Sigmoid colon (tissue), 7 donors: ENCODE data around the gene TCF20. TPM values are rescaled to one million over a fixed set of nuclear protein-coding genes. Genes with fewer than 3 reads are reported as not detected.

Source experiments
- DNase-seq: peaks from one replicate; pipeline ENCODE4 v3.0.0-alpha.2; 2019
- H3K27ac ChIP-seq, 4 donors: fragments of 200-600 bp; sonication (generic); one replicate each; pipeline ENCODE4 v1.5.1; 2016 to 2019; ENCODE audit warnings: mild to moderate bottlenecking in 1 of 4
- H3K27me3 ChIP-seq, 3 donors: fragments of 200-600 bp; sonication (generic); one replicate each; pipeline ENCODE4 v1.5.1; 2019; ENCODE audit warnings: mild to moderate bottlenecking in 1 of 3
- H3K36me3 ChIP-seq, 4 donors: fragments of 200-600 bp; sonication (generic); one replicate each; pipeline ENCODE4 v1.5.1; 2016 to 2019
- H3K4me1 ChIP-seq, 4 donors: fragments of 200-600 bp; sonication (generic); one replicate each; pipeline ENCODE4 v1.5.1; 2017 to 2019
- H3K4me3 ChIP-seq, 4 donors: fragments of 200-600 bp; sonication (generic); one replicate each; pipeline ENCODE4 v1.5.1; 2017 to 2019; ENCODE audit warnings: mild to moderate bottlenecking in 2 of 4, moderate library complexity in 1 of 4
- H3K9me3 ChIP-seq, 4 donors: fragments of 200-600 bp in 3 of 4; sonication (generic) in 3 of 4; one replicate each; pipeline versions ENCODE4 v1.5.1 to v1.6.1; 2013 to 2019
- EP300 ChIP-seq, 4 donors: sonication (generic); formaldehyde crosslinking; IDR thresholded peaks; one replicate each; pipeline ENCODE4 v1.6.1; 2017; ENCODE audit warnings: antibody characterized with exemption in 4 of 4
- POLR2A ChIP-seq, 2 donors: fragments of 450-650 bp; IDR thresholded peaks; one replicate each; pipeline ENCODE4 v1.6.1; 2016; ENCODE audit warnings: antibody characterized with exemption in 2 of 2, mild to moderate bottlenecking in 2 of 2, moderate library complexity in 2 of 2
- POLR2AphosphoS5 ChIP-seq, 4 donors: sonication (generic); formaldehyde crosslinking; IDR thresholded peaks; one replicate each; pipeline ENCODE4 v1.6.1; 2017; ENCODE audit warnings: antibody characterized with exemption in 4 of 4
- WGBS, 2 donors: extraction: QIAGEN DNeasy Blood & Tissue Kit; methylation state at CpG; one replicate each; pipeline ENCODE4 v1.1.7; 2013; 5-methylcytosine and 5-hydroxymethylcytosine counted together
- intact Hi-C: fragments of 100-400 bp; cut with DNase I; formaldehyde crosslinking; loops from one replicate; pipeline ENCODE4 v1.15.1; 2023
- polyA plus RNA-seq, 3 donors: library from polyadenylated mRNA; stranded (reverse); fragments of 200-250 nt; gene quantifications; one replicate each; pipeline ENCODE4 v1.2.3, GENCODE V29; 2013
- total RNA-seq, 4 donors: library from RNA; depleted of rRNA; stranded (reverse); fragments of >200 nt; gene quantifications; one replicate each; pipeline ENCODE4 v1.1.0, GENCODE V29; 2016
- TF ChIP-seq, protein P1 (sequence below), 4 experiments: fragments of 450-650 bp in 3 of 4; fragments of 200-600 bp in 1 of 4; IDR thresholded peaks; one replicate each; pipeline ENCODE4 v1.5.1; 2016 to 2019; ENCODE audit warnings: antibody characterized with exemption in 4 of 4, mild to moderate bottlenecking in 3 of 4, moderate library complexity in 2 of 4
- donor health status: healthy with polysubstance abuse.
- donor health status: Bipolar disorder and iron deficiency.
- donor health status: healthy.

TCF20 gene
- total and polyA plus RNA-seq, 7 donors, result 10.8 to 31.0 (median 22.5) TPM

DNA sequence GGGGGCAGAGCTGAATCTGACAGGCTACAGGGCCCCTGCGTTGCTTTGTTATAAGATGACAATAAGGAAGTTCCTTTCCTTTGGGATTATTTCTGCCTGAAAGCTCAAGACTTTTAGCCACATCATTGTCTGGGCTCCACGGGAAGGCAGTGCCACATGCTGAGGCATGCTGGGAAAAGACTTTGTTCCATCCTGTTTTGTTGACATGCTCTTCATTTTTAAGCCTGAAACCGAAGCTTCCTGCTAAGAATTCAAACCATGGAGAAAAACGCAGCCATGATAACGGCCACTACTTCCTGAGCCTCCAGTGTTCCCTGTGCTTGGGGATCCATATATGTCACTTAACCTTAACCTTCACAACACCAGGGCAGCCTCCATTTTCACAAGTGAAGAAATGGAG, 5.5 kb upstream of the TCF20 start:
- Histone ChIP-seq H3K27me3 (no peaks in the 10 kb centered on the region), H3K4me3 (no peak overlapping the region), H3K36me3 (no peaks in the 10 kb centered on the region), H3K9me3 (no peaks in the 10 kb centered on the region), H3K27ac (no peak overlapping the region), H3K4me1 (peaks cover 0 to 4% (median 1%) of the 10 kb centered on the region in 4 donors)
- WGBS, 2 donors, result 61 to 66% methylated on average over 5 of the region's 5 CpGs
- DNase-seq, result peak; percentile 27
- intact Hi-C loops, result no loop called here
- TF ChIP-seq POLR2AphosphoS5 (IDR thresholded peaks at IDR 0.05), result no peak
- TF ChIP-seq, protein P1, sequence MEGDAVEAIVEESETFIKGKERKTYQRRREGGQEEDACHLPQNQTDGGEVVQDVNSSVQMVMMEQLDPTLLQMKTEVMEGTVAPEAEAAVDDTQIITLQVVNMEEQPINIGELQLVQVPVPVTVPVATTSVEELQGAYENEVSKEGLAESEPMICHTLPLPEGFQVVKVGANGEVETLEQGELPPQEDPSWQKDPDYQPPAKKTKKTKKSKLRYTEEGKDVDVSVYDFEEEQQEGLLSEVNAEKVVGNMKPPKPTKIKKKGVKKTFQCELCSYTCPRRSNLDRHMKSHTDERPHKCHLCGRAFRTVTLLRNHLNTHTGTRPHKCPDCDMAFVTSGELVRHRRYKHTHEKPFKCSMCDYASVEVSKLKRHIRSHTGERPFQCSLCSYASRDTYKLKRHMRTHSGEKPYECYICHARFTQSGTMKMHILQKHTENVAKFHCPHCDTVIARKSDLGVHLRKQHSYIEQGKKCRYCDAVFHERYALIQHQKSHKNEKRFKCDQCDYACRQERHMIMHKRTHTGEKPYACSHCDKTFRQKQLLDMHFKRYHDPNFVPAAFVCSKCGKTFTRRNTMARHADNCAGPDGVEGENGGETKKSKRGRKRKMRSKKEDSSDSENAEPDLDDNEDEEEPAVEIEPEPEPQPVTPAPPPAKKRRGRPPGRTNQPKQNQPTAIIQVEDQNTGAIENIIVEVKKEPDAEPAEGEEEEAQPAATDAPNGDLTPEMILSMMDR (IDR thresholded peaks at IDR 0.05), result no peak
- TF ChIP-seq POLR2A (IDR thresholded peaks at IDR 0.05), result no peak
- TF ChIP-seq EP300 (IDR thresholded peaks at IDR 0.05), result no peak

DNA sequence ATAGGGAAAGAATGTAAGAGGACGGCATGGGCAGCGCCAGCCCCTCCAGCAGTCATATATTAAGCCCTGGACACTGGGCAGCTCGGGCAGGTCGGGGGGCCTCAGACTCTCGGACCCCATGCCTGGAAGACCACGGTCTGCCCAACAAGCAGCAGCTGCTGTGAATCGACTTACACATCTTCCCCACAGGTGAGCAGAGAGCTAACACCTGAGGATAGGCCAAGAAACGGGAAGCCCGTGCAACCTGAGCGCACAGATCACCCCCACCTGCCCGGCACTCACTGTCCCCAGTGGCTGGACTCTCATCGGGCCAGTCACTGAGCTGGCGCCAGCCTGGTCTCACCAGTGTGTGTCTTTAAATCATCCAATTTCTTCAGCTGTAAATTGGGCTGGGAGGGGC, 4.7 kb upstream of the TCF20 start:
- WGBS, 2 donors, result 94 to 95% methylated on average over 13 of the region's 13 CpGs
- Histone ChIP-seq H3K36me3 (no peaks in the 10 kb centered on the region), H3K27ac (no peak overlapping the region), H3K4me1 (peaks cover 0 to 7% (median 3%) of the 10 kb centered on the region in 4 donors), H3K4me3 (no peak overlapping the region), H3K27me3 (no peaks in the 10 kb centered on the region), H3K9me3 (no peaks in the 10 kb centered on the region)
- DNase-seq, result peak; percentile 53
- no peak for TF ChIP-seq POLR2AphosphoS5 (IDR thresholded peaks at IDR 0.05)
- intact Hi-C loops, result no loop called here

DNA sequence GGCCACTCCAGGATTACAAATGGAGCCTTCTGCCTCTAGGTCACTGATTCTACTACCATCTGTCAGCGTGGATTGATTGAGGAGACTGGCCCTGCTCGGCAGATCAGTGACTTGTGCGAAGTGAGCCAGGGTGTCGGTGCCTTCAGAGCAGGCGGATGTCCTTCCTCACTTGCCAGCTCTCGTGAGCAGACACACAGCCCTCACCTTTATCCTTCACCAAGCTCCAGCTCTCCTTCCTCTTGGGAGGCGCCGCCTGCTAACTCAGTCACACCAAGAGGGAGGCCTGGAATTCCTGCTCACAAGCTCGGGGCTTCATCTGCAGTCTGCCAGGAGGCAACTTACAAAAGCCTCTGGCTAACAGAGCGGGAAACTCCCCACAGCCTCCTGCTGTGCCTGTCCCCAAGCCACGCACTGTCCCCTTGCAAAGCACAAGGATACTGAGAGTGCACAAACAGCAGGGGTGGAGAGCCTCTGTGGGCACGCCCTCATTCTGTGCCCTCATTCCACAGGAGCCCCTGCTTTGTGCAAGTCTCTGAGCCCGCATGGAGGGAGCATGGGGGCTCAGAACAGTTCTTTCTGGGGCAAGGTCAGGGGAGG, 3.5 kb upstream of the TCF20 start:
- peak; percentile 34 for DNase-seq
- WGBS, 2 donors, result 59 to 81% methylated on average over 13 of the region's 13 CpGs
- H3K36me3 ChIP-seq, result no peaks in the 10 kb centered on the region
- no peak overlapping the region for H3K27ac ChIP-seq
- intact Hi-C loops, result loop anchor here (5.0 kb wide), 1 partner anchor 168 kb away; no protein-coding TSS in a partner anchor
- no peaks in the 10 kb centered on the region for H3K9me3 ChIP-seq
- H3K27me3 ChIP-seq, result no peaks in the 10 kb centered on the region
- TF ChIP-seq EP300 (IDR thresholded peaks at IDR 0.05) (no peak), POLR2AphosphoS5 (IDR thresholded peaks at IDR 0.05) (no peak), POLR2A (IDR thresholded peaks at IDR 0.05) (no peak)
- TF ChIP-seq, protein P1 (IDR thresholded peaks at IDR 0.05), result no peak
- H3K4me1 ChIP-seq, result peaks cover 0 to 15% (median 9%) of the 10 kb centered on the region in 4 donors
- no peak overlapping the region for H3K4me3 ChIP-seq

DNA sequence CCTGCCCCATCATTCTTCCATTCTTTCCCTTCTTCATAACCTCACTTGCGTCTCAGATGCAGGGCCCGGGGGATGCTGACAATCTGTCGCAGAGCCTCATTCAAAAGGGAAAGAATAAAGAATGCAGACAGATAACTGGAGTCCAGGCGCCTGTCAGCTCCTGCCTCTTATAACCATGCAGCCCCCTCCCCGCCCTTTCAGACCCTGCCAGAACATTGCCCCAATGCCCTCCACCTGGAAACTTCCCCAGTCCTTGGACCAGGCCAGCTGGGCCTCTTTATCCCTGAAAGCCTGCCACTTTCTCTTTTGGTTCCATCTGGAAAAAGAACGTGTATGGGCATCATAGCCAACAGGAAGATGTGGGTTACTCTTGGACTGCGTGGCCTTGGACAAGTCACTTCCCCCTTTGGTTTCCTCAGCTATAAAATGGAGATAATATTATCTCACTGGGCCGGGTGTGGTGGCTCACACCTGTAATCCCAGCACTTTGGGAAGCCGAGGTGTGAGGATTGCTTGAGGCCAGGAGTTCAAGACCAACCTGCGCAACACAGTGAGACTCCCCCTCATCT, 2.1 kb upstream of the TCF20 start:
- DNase-seq, result peak; percentile 57
- H3K27me3 ChIP-seq, result no peaks in the 10 kb centered on the region
- 79 to 83% methylated on average over 10 of the region's 10 CpGs for WGBS, 2 donors
- peaks cover 0 to 23% (median 16%) of the 10 kb centered on the region in 4 donors for H3K4me1 ChIP-seq
- H3K36me3 ChIP-seq, result no peaks in the 10 kb centered on the region
- no peaks in the 10 kb centered on the region for H3K9me3 ChIP-seq
- no peak overlapping the region for H3K4me3 ChIP-seq
- intact Hi-C loops, result loop anchor here (5.0 kb wide), 1 partner anchor 170 kb away; no protein-coding TSS in a partner anchor
- no peak overlapping the region for H3K27ac ChIP-seq
- TF ChIP-seq, protein P1 (IDR thresholded peaks at IDR 0.05), result no peak

DNA sequence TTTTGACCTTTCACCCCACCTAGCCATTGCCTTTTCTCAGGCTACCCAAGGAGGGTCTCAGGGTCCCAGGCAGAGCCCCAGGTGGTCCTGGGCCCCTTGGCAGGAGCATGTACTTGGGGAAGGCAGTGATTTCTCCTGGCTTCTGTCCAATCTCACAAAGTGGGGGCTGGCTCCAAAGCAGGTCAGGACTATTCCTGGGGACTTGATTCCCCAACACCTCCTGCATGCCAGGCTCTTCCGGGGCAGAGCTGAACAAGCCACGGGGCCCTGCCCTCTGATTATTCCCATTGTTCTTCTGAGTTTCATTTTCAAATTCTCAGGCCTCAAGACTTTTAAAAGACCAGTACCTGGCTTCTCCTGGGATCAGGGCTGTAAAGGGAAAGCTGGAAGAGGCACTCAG, 1.5 kb upstream of the TCF20 start:
- intact Hi-C loops, result loop anchor here (2.0 to 5.0 kb wide), 3 partner anchors 97 to 181 kb away; partner anchors contain the start of gene NDUFA6
- Histone ChIP-seq H3K27ac (no peak overlapping the region), H3K4me1 (peaks cover 0 to 23% (median 16%) of the 10 kb centered on the region in 4 donors), H3K4me3 (no peak overlapping the region), H3K9me3 (no peaks in the 10 kb centered on the region), H3K36me3 (no peaks in the 10 kb centered on the region), H3K27me3 (no peaks in the 10 kb centered on the region)
- peak; percentile 36 for DNase-seq
- 23 to 74% methylated on average over 2 of the region's 2 CpGs for WGBS, 2 donors
- TF ChIP-seq EP300 (IDR thresholded peaks at IDR 0.05) (no peak), POLR2A (IDR thresholded peaks at IDR 0.05) (no peak), POLR2AphosphoS5 (IDR thresholded peaks at IDR 0.05) (no peak)
- TF ChIP-seq, protein P1 (IDR thresholded peaks at IDR 0.05), result no peak
